ENCODE measurements around the gene DNAJC10.
A peak's percentile ranks its signal among the peaks of the same experiment; 100 is the strongest.
"Not testable (repeated sequence)": the region's sequence is repeated elsewhere in the genome, so short reads cannot be mapped to it uniquely, and the experiment has no call there.

Gene DNAJC10, protein sequence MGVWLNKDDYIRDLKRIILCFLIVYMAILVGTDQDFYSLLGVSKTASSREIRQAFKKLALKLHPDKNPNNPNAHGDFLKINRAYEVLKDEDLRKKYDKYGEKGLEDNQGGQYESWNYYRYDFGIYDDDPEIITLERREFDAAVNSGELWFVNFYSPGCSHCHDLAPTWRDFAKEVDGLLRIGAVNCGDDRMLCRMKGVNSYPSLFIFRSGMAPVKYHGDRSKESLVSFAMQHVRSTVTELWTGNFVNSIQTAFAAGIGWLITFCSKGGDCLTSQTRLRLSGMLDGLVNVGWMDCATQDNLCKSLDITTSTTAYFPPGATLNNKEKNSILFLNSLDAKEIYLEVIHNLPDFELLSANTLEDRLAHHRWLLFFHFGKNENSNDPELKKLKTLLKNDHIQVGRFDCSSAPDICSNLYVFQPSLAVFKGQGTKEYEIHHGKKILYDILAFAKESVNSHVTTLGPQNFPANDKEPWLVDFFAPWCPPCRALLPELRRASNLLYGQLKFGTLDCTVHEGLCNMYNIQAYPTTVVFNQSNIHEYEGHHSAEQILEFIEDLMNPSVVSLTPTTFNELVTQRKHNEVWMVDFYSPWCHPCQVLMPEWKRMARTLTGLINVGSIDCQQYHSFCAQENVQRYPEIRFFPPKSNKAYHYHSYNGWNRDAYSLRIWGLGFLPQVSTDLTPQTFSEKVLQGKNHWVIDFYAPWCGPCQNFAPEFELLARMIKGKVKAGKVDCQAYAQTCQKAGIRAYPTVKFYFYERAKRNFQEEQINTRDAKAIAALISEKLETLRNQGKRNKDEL

GRCh38 chr2:182715892-182716649 is at the start of gene DNAJC10:
Gene DNAJC10 (plus strand): TSS chr2:182716257. CDS start chr2:182718087, 1,830 bp downstream.
- peak; percentile 71 for DNase-seq (ENCODE audit: low read depth, low spot score)

- no peak for DNase-seq (ENCODE audit: low read depth, low spot score)
Observed at GRCh38 chr2:182666674-182667314, 49.3 kb upstream of the DNAJC10 start.

DNA sequence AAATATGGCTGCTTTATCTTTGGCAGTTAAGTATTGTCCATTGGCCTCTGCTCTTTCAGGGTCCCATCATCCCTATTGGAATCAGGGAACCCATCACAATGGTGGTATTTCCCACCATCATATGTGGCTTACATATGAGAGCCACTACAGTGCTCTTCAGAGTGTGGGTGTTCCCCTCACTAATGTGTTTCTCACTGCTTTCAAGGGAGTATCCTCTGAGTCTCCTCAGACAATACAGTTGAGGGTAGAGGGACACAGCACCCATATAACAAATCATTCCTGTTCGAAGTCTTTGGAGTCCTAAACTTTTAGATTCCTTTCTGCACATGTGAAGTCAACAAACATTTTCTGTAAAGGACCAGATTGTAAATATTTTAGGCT is 48.8 kb upstream of the DNAJC10 start:
- no peak for DNase-seq (ENCODE audit: low read depth, low spot score)

DNA sequence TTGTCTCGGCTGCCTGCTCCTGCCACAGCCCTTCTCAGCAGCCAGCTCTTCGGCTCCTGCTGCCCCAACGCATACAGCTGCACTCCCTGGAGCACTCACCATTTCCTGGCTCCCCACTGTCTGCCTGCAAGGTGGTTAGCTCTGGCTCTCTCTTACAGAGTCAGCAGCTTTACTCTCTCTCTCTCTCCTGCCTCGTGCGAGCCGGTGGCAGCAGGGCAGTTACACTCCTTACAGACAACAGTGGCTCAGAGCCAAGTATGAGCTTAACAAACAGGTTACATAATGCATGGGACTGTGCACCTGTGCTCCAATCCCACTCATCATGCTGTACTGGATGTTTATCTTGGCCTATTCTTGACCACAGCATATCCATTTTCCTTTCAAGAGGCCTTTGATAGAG is 47.4 kb upstream of the DNAJC10 start:
- no peak for DNase-seq (ENCODE audit: low read depth, low spot score)

GRCh38 chr2:182672466-182673165 is 43.4 kb upstream of the DNAJC10 start:
- DNase-seq (ENCODE audit: low read depth, low spot score): no peak

DNA sequence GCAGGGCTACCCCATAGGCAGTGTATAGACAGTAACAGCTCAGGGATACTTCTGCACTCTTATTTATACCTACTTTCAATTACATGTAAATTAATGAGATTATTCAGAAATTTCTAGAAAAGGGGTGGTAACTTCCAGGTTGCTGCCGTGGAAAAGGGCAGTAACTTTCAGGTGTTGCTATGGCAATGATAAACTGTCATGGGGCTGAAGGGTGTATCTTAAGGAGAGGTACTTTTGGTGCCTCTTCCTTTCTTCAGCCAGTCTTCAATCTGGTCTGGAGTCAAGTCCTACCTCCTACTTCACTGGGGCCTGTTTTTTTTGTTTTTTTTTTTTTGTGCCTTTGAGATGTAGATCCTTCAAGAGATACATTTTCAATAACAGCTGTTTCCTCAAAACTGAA is 35.2 kb upstream of the DNAJC10 start:
- DNase-seq (ENCODE audit: low read depth, low spot score): no peak

GRCh38 chr2:182682210-182682609 is 33.8 kb upstream of the DNAJC10 start:
- no peak for DNase-seq (ENCODE audit: low read depth, low spot score)

GRCh38 chr2:182685559-182685958 is 30.5 kb upstream of the DNAJC10 start:
- no peak for DNase-seq (ENCODE audit: low read depth, low spot score)

- not testable (repeated sequence) for DNase-seq (ENCODE audit: low read depth, low spot score)
Observed at GRCh38 chr2:182686763-182687162, 29.3 kb upstream of the DNAJC10 start.

DNA sequence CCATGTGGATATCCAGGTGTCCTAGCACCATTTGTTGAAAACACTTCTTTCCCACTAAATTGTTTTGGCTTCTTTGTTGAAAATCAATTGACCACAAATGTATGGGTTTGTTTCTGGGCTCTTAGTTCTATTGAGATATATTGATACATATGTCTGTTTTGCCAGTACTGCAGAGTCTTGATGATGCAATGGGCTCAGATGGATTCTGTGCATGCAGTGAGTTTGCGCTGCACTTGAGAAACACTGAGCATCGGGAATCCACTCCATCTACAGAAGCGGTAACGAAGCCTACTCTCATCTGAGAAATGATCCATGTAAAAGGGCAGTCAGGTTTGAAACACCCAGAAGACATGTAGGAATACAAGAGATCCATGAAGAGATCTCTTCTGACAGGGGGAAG is 21.9 kb upstream of the DNAJC10 start:
- DNase-seq (ENCODE audit: low read depth, low spot score): no peak

DNA sequence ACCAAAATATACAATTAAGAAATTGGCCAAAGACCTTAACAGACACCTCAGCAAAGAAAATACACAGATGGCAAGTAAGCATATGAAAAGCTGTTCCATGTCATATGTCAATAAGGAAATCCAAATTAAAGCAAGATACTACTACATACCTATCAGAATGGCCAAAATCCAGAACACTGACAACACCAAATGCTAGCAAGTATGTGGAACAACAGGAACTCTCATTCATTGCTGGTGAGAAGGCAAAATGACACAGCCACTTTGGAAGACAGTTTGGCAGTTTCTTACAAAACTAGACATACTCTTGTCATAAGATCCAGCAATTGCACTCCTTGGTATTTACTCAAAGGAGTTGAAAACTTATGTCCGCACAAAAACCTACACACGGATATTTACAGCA is 20.3 kb upstream of the DNAJC10 start:
- no peak for DNase-seq (ENCODE audit: low read depth, low spot score)

DNA sequence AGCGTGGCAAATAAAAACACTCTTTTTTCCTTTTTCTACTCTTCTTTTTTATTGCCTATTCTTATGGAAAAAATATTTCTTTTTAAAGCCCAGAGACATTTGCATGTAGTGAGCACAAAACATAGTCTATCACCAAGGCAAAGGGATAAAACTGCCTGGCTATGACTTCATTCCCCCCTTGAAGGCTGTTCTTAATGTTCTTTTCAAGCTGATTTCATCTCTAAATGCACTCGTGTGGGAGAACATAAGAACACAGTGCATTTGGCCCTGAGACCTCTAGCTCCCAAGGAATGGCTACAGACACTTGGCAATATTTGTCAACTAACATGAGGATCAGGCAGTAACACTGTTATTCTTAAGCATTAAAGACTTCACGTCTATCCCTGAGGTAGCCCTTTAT is 17.4 kb upstream of the DNAJC10 start:
- no peak for DNase-seq (ENCODE audit: low read depth, low spot score)

- DNase-seq (ENCODE audit: low read depth, low spot score): no peak
Observed at GRCh38 chr2:182705761-182706160, 10.3 kb upstream of the DNAJC10 start.

DNA sequence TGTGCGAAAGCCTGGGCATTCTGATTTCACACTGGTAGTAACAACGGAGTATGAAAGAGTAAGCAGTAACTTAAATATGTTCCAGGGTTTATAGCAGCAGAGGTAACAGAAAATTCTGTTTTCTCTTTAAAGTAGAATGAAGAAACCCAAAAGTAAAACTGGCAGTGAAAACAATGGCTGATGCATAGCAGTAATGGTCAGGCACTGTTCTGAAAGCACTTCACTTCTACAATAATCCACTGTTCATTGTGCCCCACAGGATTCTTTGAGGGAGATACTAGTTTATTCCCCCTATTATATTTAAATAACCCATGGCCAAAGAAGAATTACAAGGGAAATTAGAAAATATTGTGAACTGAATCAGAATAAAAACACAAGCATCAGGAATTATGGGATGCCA is 9.3 kb upstream of the DNAJC10 start:
- DNase-seq (ENCODE audit: low read depth, low spot score): no peak

DNA sequence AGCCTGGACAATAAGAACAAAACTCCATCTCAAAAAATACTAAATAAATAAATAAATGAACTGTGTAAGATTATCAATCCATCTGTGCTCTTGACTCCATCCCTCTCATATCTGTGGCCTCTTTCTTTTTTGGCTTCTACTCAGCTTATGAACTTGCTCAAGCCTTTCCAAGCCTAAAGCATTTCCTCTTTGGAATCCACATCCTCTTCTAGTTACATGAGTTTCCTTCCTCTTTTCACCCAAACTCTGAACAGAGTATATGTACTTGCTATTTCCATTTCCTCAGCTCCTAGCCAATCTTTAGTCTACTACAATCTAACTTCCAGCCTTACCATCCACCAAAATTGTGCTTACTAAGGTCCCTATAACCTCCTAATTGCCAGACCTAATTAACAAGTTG is 2.5 kb upstream of the DNAJC10 start:
- no peak for DNase-seq (ENCODE audit: low read depth, low spot score)

DNA sequence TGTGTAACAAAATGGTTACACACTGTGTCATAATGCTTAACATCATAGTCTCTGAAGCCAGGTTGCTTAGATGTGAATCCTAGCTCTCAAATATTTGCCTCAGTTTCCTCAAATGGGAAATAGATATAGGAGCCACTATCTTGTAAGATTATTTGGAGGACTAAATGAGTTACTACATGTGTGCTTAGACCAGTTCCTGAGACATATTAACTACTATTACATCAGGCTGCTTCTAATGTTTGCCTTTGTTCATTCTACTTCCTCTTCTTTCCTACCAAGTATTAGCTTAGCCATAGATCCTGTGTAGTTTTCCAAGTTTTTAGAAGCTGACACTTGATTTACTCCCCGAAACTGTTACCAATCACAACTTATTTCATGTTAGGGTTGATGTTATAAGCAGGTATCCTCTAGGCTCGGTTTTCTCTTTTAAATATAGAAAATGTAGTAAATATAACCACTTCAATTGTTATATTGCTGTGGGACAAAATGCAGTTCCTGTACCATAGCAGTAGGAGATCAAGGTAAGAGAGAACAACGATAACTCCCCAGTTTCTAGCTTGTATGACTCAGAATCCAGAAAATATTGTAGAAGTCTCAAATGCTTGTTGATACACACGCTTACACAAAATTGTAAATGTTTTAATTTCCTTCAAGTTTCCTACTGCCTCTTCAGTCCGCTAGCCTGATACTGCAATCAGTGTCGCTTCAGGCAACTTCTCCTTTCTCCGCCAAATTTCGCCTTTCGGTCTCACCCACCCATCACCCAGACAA is 751 bp upstream of the DNAJC10 start:
- DNase-seq (ENCODE audit: low read depth, low spot score): no peak

- no peak for DNase-seq (ENCODE audit: low read depth, low spot score)
Observed at GRCh38 chr2:182716650-182716979, 558 bp downstream of the DNAJC10 start.

GRCh38 chr2:182717416-182717815 is 1.4 kb downstream of the DNAJC10 start:
- DNase-seq (ENCODE audit: low read depth, low spot score): no peak

DNA sequence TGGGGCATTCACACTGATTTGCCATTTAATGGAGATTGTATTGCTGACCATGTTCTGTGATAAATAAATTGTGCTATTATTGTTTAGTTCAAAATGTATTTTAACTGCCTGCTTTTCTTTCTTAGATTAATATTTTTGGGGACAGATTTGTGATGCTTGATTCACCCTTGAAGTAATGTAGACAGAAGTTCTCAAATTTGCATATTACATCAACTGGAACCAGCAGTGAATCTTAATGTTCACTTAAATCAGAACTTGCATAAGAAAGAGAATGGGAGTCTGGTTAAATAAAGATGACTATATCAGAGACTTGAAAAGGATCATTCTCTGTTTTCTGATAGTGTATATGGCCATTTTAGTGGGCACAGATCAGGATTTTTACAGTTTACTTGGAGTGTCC is 1.8 kb downstream of the DNAJC10 start:
- no peak for DNase-seq (ENCODE audit: low read depth, low spot score)

DNA sequence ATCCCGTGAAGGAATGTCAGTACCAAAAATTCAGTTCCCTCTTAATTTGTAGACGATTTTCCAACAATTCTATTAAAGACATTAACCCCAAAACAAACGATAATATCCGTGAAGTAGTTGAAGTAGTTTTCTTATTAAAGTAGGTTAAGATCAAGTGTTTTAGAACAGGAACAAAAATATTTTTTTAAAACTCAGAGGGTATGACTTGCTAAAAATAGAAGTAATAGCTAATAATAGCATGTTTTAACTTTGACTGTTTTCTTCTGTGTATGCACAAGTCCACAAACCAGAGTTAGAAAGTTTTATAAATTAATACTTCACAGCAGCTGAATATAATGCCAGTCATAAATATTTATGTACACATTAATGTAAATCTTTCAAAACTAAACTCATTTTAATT is 2.4 kb downstream of the DNAJC10 start:
- DNase-seq (ENCODE audit: low read depth, low spot score): no peak

GRCh38 chr2:182719116-182719515 is 3.1 kb downstream of the DNAJC10 start:
- DNase-seq (ENCODE audit: low read depth, low spot score): not testable (repeated sequence)

Measured in activated CD4-positive, CD25-positive, alpha-beta regulatory T cell treated with anti-CD3 and anti-CD28 coated beads, Interleukin-2, amount 50 U/mL, for 16 hours (primary cell).